K562 (cell line): ENCODE measurements around the gene SUMF1. TPM values are rescaled to one million over a fixed set of nuclear protein-coding genes. Genes with fewer than 3 reads are reported as not detected.

ENCODE experiments used
- ADNP ChIP-seq: fragments of 200-800 bp; sonication (Bioruptor generic); IDR thresholded peaks from 2 replicates; pipeline ENCODE4 v1.6.1; 2016; ENCODE audit warnings: missing genetic modification characterization, missing compliant biosample characterization
- BRF1 ChIP-seq: IDR thresholded peaks from 3 replicates; pipeline ENCODE4 v1.6.1; 2011; ENCODE audit warnings: borderline replicate concordance, mild to moderate bottlenecking; ENCODE audit not compliant: insufficient read length; ENCODE audit errors: extremely low read depth
- C11orf30 ChIP-seq: fragments of 450-650 bp; IDR thresholded peaks from 2 replicates; pipeline ENCODE4 v1.6.1; 2016; ENCODE audit warnings: low read depth, mild to moderate bottlenecking
- CBFA2T2 ChIP-seq: fragments of 450-650 bp; conservative IDR thresholded peaks from 2 replicates; pipeline ENCODE4 v1.6.1; 2017; ENCODE audit warnings: mild to moderate bottlenecking
- ELF4 ChIP-seq: fragments of 450-650 bp; formaldehyde crosslinking; IDR thresholded peaks from 2 replicates; pipeline ENCODE4 v1.4.0; 2022; ENCODE audit warnings: missing genetic modification characterization
- HLTF ChIP-seq: fragments of 450-650 bp; IDR thresholded peaks from 2 replicates; pipeline ENCODE4 v1.6.1; 2016
- HMGN3 ChIP-seq: IDR thresholded peaks from 2 replicates; pipeline ENCODE4 v1.6.1; 2011; ENCODE audit warnings: borderline replicate concordance, low read depth, mild to moderate bottlenecking, mixed read lengths, low read length; ENCODE audit not compliant: insufficient read length; ENCODE audit errors: extremely low read depth
- IRF2 ChIP-seq: sonication (generic); formaldehyde crosslinking; IDR thresholded peaks from 2 replicates; pipeline ENCODE4 v1.8.1; 2022; ENCODE audit warnings: mild to moderate bottlenecking, missing genetic modification reagents
- KLF13 ChIP-seq: fragments of 450-650 bp; IDR thresholded peaks from 2 replicates; pipeline ENCODE4 v1.6.1; 2016; ENCODE audit warnings: missing genetic modification characterization, low read depth, mild to moderate bottlenecking, missing compliant biosample characterization, moderate library complexity, borderline replicate concordance
- POLR2A ChIP-seq: fragments of 450-650 bp; conservative IDR thresholded peaks from 2 replicates; pipeline ENCODE4 v1.6.1; 2016
- PTTG1 ChIP-seq: fragments of 450-650 bp; IDR thresholded peaks from 2 replicates; pipeline ENCODE4 v1.6.1; 2016; ENCODE audit warnings: low read depth, mild to moderate bottlenecking, missing genetic modification characterization, missing compliant biosample characterization
- TAL1 ChIP-seq: fragments of 450-650 bp; IDR thresholded peaks from 2 replicates; pipeline ENCODE4 v1.6.1; 2016; ENCODE audit warnings: mild to moderate bottlenecking
- ZNF507 ChIP-seq: conservative IDR thresholded peaks from 2 replicates; pipeline ENCODE4 v1.6.1; 2017; ENCODE audit warnings: missing genetic modification characterization, missing compliant biosample characterization
- polyA plus RNA-seq, 8 experiments: library from polyadenylated mRNA; depleted of rRNA in 4 of 8; stranded (reverse) in 5 of 8; unstranded in 3 of 8; fragments of >200 nt; fragmentation: Nextera tagmentation in 2 of 8; fragmentation: Illumina TruSeq in 1 of 8; extraction: Ambion mirVana in 2 of 8; extraction: Trizol in 1 of 8; gene quantifications; 2 replicates each; pipeline versions ENCODE4 v1.2.1 to v1.2.3, GENCODE V29; 2011 to 2014; ENCODE audit warnings: inconsistent platforms in 1 of 8, missing spikeins in 1 of 8
- total RNA-seq, 7 experiments: library from RNA; depleted of rRNA in 6 of 7; stranded (reverse); fragments of >200 nt in 6 of 7; fragmentation: Illumina TruSeq in 2 of 7; extraction: Trizol in 2 of 7; gene quantifications; 2 replicates each; pipeline versions ENCODE4 v1.2.1 to v1.2.3, GENCODE V29; 2011 to 2021; ENCODE audit warnings: low replicate concordance in 1 of 7
- TF ChIP-seq, protein P1 (sequence below): fragments of 250-450 bp; sonication (Bioruptor Pico); IDR thresholded peaks from 2 replicates; pipeline ENCODE4 v1.5.0; 2020; ENCODE audit warnings: mild to moderate bottlenecking, borderline replicate concordance
- TF ChIP-seq, protein P2 (sequence below): sonication (generic); formaldehyde crosslinking; IDR thresholded peaks from 2 replicates; pipeline ENCODE4 v1.8.0; 2022; ENCODE audit warnings: mild to moderate bottlenecking, low read depth, missing genetic modification reagents
- TF ChIP-seq, protein P3 (sequence below): sonication (generic); formaldehyde crosslinking; IDR thresholded peaks from 2 replicates; pipeline ENCODE4 v1.8.0; 2022; ENCODE audit warnings: mild to moderate bottlenecking, missing genetic modification reagents, borderline replicate concordance
- TF ChIP-seq, protein P4 (sequence below): fragments of 250-450 bp; sonication (Bioruptor Pico); IDR thresholded peaks from 2 replicates; pipeline ENCODE4 v1.8.0; 2022; ENCODE audit warnings: moderate library complexity, mild to moderate bottlenecking, inconsistent platforms
- TF ChIP-seq, protein P5 (sequence below): IDR thresholded peaks from 2 replicates; pipeline ENCODE4 v1.6.1; 2011; ENCODE audit not compliant: insufficient read length; ENCODE audit errors: extremely low read depth
- TF ChIP-seq, protein P6 (sequence below): fragments of 450-650 bp; IDR thresholded peaks from 2 replicates; pipeline ENCODE4 v1.6.1; 2016; ENCODE audit warnings: missing biosample characterization, missing genetic modification characterization

Gene SUMF1
- total and polyA plus RNA-seq, 9 of the 15 experiments (the other 6 are each of a cell fraction or from before 2014, with no cell fraction given): 1.3 to 7.4 (median 4.2) TPM

DNA sequence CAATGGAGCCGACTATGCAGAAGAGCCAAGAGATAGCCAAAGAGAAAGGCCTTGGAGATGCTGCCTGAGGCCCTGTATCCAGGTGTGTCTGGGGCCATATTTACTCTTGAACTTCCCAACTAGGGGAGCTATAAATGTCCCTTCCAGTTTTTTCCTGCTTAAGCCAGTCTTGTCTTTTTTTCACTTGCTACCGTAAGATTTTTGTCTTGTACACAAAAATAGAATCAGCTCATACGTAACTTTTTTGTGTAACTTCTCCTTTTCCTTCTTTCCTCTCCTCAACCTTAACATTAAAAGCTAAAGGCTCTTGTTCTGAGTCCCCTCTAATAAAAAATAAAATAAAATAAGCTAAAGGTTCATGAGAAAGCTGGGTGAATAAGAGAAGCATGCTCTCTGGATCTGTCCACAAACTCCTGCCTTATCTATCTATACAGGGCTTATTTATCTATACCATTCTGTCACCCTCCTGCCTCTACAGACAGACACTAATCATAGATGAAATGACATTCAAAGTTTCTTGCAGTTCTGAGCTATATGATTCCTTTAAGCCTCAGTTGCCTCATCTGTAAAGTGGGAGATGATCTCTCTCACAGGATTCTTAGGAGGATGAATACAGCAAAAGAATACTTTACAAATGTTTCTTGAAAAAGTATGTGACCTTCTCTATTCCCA lies 4.6 kb downstream of the SUMF1 start (continued):
- TF ChIP-seq, protein P1, sequence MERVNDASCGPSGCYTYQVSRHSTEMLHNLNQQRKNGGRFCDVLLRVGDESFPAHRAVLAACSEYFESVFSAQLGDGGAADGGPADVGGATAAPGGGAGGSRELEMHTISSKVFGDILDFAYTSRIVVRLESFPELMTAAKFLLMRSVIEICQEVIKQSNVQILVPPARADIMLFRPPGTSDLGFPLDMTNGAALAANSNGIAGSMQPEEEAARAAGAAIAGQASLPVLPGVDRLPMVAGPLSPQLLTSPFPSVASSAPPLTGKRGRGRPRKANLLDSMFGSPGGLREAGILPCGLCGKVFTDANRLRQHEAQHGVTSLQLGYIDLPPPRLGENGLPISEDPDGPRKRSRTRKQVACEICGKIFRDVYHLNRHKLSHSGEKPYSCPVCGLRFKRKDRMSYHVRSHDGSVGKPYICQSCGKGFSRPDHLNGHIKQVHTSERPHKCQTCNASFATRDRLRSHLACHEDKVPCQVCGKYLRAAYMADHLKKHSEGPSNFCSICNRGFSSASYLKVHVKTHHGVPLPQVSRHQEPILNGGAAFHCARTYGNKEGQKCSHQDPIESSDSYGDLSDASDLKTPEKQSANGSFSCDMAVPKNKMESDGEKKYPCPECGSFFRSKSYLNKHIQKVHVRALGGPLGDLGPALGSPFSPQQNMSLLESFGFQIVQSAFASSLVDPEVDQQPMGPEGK: no peak
- TF ChIP-seq PTTG1 (tag) (no peak), IRF2 (CRISPR knock-in tag) (no peak), CBFA2T2 (peak; percentile 70), KLF13 (no peak), C11orf30 (no peak), HMGN3 (no peak), HLTF (no peak), ELF4 (0 out of 2 replicates have a peak, but pooled peaks have one; percentile 3), POLR2A (no peak), TAL1 (peak; percentile 74), ZNF507 (no peak), ADNP (tag) (peak; percentile 88), BRF1 (no peak)
- TF ChIP-seq, protein P2, sequence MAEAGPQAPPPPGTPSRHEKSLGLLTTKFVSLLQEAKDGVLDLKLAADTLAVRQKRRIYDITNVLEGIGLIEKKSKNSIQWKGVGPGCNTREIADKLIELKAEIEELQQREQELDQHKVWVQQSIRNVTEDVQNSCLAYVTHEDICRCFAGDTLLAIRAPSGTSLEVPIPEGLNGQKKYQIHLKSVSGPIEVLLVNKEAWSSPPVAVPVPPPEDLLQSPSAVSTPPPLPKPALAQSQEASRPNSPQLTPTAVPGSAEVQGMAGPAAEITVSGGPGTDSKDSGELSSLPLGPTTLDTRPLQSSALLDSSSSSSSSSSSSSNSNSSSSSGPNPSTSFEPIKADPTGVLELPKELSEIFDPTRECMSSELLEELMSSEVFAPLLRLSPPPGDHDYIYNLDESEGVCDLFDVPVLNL (CRISPR knock-in tag): no peak
- TF ChIP-seq, protein P3, sequence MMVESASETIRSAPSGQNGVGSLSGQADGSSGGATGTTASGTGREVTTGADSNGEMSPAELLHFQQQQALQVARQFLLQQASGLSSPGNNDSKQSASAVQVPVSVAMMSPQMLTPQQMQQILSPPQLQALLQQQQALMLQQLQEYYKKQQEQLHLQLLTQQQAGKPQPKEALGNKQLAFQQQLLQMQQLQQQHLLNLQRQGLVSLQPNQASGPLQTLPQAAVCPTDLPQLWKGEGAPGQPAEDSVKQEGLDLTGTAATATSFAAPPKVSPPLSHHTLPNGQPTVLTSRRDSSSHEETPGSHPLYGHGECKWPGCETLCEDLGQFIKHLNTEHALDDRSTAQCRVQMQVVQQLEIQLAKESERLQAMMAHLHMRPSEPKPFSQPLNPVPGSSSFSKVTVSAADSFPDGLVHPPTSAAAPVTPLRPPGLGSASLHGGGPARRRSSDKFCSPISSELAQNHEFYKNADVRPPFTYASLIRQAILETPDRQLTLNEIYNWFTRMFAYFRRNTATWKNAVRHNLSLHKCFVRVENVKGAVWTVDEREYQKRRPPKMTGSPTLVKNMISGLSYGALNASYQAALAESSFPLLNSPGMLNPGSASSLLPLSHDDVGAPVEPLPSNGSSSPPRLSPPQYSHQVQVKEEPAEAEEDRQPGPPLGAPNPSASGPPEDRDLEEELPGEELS (CRISPR knock-in tag): no peak
- TF ChIP-seq, protein P4, sequence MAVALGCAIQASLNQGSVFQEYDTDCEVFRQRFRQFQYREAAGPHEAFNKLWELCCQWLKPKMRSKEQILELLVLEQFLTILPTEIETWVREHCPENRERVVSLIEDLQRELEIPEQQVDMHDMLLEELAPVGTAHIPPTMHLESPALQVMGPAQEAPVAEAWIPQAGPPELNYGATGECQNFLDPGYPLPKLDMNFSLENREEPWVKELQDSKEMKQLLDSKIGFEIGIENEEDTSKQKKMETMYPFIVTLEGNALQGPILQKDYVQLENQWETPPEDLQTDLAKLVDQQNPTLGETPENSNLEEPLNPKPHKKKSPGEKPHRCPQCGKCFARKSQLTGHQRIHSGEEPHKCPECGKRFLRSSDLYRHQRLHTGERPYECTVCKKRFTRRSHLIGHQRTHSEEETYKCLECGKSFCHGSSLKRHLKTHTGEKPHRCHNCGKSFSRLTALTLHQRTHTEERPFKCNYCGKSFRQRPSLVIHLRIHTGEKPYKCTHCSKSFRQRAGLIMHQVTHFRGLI (CRISPR knock-in tag): no peak
- TF ChIP-seq, protein P5, sequence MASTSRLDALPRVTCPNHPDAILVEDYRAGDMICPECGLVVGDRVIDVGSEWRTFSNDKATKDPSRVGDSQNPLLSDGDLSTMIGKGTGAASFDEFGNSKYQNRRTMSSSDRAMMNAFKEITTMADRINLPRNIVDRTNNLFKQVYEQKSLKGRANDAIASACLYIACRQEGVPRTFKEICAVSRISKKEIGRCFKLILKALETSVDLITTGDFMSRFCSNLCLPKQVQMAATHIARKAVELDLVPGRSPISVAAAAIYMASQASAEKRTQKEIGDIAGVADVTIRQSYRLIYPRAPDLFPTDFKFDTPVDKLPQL: no peak
- TF ChIP-seq, protein P6, sequence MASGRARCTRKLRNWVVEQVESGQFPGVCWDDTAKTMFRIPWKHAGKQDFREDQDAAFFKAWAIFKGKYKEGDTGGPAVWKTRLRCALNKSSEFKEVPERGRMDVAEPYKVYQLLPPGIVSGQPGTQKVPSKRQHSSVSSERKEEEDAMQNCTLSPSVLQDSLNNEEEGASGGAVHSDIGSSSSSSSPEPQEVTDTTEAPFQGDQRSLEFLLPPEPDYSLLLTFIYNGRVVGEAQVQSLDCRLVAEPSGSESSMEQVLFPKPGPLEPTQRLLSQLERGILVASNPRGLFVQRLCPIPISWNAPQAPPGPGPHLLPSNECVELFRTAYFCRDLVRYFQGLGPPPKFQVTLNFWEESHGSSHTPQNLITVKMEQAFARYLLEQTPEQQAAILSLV (tag): no peak
